ENCODE results near the gene PLAU.

PLAU gene

GRCh38 chr10:73867871-73868631 lies 42.9 kb upstream of the PLAU start:
- peaks cover 4% of the 10 kb centered on the region; the same call in 1 of the 2 replicates for H3K36me3 ChIP-seq (ENCODE audit: insufficient read depth)
- no peaks in the 10 kb centered on the region for H3K27me3 ChIP-seq (ENCODE audit: insufficient read depth, low read depth)
- peaks cover 99% of the 10 kb centered on the region for H3K79me2 ChIP-seq (ENCODE audit: insufficient read depth, low read depth)
- 0 out of 2 replicates have a peak, but pooled peaks cover 5% of the 10 kb centered on the region for H4K20me1 ChIP-seq (ENCODE audit: insufficient read depth)
- no peak for TF ChIP-seq CTCF (conservative IDR thresholded peaks at IDR 0.05; ENCODE audit: low read depth, low read length)
- no peak overlapping the region for H3K9ac ChIP-seq
- H3K4me3 ChIP-seq (IDR thresholded peaks at IDR 0.05; ENCODE audit: insufficient read depth, low read depth, low read length): no peak overlapping the region
- no peak overlapping the region for H2AFZ ChIP-seq (ENCODE audit: low read depth)
- no peak overlapping the region for H3K27ac ChIP-seq
- peaks cover 75% of the 10 kb centered on the region for H3K4me1 ChIP-seq (ENCODE audit: low read depth, poor library complexity, severe bottlenecking)
- no peak overlapping the region for H3K4me2 ChIP-seq

- H3K27me3 ChIP-seq (ENCODE audit: insufficient read depth, low read depth): no peaks in the 10 kb centered on the region
- no peak for TF ChIP-seq CTCF (conservative IDR thresholded peaks at IDR 0.05; ENCODE audit: low read depth, low read length)
- no peak overlapping the region for H2AFZ ChIP-seq (ENCODE audit: low read depth)
- no peak overlapping the region for H3K4me2 ChIP-seq
- no peak overlapping the region for H3K4me3 ChIP-seq (IDR thresholded peaks at IDR 0.05; ENCODE audit: insufficient read depth, low read depth, low read length)
- H3K4me1 ChIP-seq (ENCODE audit: low read depth, poor library complexity, severe bottlenecking): peaks cover 69% of the 10 kb centered on the region
- no peak overlapping the region for H3K9ac ChIP-seq
- H3K36me3 ChIP-seq (ENCODE audit: insufficient read depth): peaks cover 4% of the 10 kb centered on the region; the same call in 1 of the 2 replicates
- peaks cover 97% of the 10 kb centered on the region for H3K79me2 ChIP-seq (ENCODE audit: insufficient read depth, low read depth)
- 0 out of 2 replicates have a peak, but pooled peaks cover 5% of the 10 kb centered on the region for H4K20me1 ChIP-seq (ENCODE audit: insufficient read depth)
- no peak overlapping the region for H3K27ac ChIP-seq
Measured at GRCh38 chr10:73868655-73869195, 42.2 kb upstream of the PLAU start.

GRCh38 chr10:73871295-73872189 lies 39.4 kb upstream of the PLAU start:
- 0 out of 2 replicates have a peak, but pooled peaks cover 5% of the 10 kb centered on the region for H4K20me1 ChIP-seq (ENCODE audit: insufficient read depth)
- H2AFZ ChIP-seq (ENCODE audit: low read depth): no peak overlapping the region
- no peak overlapping the region for H3K9ac ChIP-seq
- peaks cover 48% of the 10 kb centered on the region for H3K4me1 ChIP-seq (ENCODE audit: low read depth, poor library complexity, severe bottlenecking)
- peaks cover 4% of the 10 kb centered on the region; the same call in 1 of the 2 replicates for H3K36me3 ChIP-seq (ENCODE audit: insufficient read depth)
- H3K27ac ChIP-seq: no peak overlapping the region
- no peak overlapping the region for H3K4me3 ChIP-seq (IDR thresholded peaks at IDR 0.05; ENCODE audit: insufficient read depth, low read depth, low read length)
- peak overlapping the region; percentile 72; the same call in 1 of the 2 replicates for H3K4me2 ChIP-seq
- peaks cover 69% of the 10 kb centered on the region for H3K79me2 ChIP-seq (ENCODE audit: insufficient read depth, low read depth)
- TF ChIP-seq CTCF (conservative IDR thresholded peaks at IDR 0.05; ENCODE audit: low read depth, low read length): no peak
- no peaks in the 10 kb centered on the region for H3K27me3 ChIP-seq (ENCODE audit: insufficient read depth, low read depth)

GRCh38 chr10:73872190-73872710 lies 38.7 kb upstream of the PLAU start:
- Histone ChIP-seq H2AFZ (ENCODE audit: low read depth) (no peak overlapping the region), H3K4me2 (peak overlapping the region; percentile 72; the same call in 1 of the 2 replicates), H3K4me3 (IDR thresholded peaks at IDR 0.05; ENCODE audit: insufficient read depth, low read depth, low read length) (no peak overlapping the region), H3K79me2 (ENCODE audit: insufficient read depth, low read depth) (peaks cover 62% of the 10 kb centered on the region), H3K9ac (no peak overlapping the region; the same call in 1 of the 2 replicates), H3K27ac (no peak overlapping the region), H3K4me1 (ENCODE audit: low read depth, poor library complexity, severe bottlenecking) (peaks cover 41% of the 10 kb centered on the region), H4K20me1 (ENCODE audit: insufficient read depth) (0 out of 2 replicates have a peak, but pooled peaks cover 5% of the 10 kb centered on the region), H3K36me3 (ENCODE audit: insufficient read depth) (peaks cover 4% of the 10 kb centered on the region; the same call in 1 of the 2 replicates), H3K27me3 (ENCODE audit: insufficient read depth, low read depth) (no peaks in the 10 kb centered on the region)
- TF ChIP-seq CTCF (conservative IDR thresholded peaks at IDR 0.05; ENCODE audit: low read depth, low read length): no peak
